NCI-H748 treated with DMSO at 0.1 percent for 48 hours (cell line): ENCODE measurements around the gene PRDM16.

Experiments
- DNase-seq: peaks from one replicate; lab custom pipeline; 2025; lab: John Stamatoyannopoulos, UW

PRDM16 gene

DNA sequence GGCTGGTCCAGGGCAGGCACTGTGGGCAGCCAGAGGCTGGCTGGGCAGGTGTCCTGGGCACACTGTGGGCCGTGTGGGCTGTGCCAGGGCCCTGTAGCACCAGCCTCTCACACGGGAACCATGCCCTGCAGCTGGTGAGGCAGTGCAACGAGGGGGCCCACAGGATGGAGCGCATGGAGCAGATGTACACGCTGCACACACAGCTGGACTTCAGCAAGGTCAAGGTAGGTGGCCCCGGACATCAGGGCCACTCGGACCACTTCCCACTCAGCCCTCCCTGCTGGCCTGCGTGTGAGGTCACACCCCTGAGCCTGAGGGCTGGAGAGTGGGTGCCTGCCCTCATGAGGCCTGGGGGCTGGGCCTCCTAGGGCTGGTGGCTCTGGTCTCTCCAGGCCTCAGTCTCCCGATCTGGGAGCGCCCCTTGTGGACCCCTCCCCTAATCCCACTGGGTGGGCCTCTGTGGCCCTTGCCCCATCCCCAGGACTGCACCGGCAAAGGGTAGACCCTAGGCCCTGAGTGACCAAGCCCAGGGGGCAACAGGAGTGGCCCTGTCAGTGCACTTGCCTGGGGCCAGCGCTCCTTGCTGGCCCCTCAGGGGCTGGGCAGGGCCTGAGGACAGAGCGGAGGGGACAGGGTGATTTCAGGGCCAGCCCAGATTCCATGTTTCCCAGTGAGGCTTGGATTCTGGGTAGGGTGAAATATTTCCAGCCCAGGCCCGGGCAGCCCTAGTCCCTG, 407.0 kb downstream of the PRDM16 start:
- DNase-seq, result no peak

DNA sequence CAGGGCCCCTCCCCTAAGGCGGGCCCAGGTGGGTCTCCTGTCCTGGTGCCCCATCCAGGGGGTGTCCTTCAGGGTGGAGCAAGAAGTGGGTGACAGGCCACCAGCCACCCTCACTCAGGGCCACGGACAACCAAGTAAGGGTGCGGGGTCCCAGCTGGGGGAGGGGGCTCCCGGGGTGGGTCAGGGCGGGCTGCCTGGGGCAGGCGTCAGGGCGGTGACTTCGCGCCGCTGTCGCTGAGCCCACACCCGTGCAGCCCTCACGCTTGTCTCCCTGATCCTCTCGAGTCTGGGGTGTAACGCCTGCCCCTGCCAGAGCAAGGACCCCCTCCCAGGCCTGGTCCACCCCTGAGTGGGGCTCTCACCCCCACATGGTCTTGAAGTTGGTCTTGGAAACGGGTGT, 407.7 kb downstream of the PRDM16 start:
- no peak for DNase-seq

DNA sequence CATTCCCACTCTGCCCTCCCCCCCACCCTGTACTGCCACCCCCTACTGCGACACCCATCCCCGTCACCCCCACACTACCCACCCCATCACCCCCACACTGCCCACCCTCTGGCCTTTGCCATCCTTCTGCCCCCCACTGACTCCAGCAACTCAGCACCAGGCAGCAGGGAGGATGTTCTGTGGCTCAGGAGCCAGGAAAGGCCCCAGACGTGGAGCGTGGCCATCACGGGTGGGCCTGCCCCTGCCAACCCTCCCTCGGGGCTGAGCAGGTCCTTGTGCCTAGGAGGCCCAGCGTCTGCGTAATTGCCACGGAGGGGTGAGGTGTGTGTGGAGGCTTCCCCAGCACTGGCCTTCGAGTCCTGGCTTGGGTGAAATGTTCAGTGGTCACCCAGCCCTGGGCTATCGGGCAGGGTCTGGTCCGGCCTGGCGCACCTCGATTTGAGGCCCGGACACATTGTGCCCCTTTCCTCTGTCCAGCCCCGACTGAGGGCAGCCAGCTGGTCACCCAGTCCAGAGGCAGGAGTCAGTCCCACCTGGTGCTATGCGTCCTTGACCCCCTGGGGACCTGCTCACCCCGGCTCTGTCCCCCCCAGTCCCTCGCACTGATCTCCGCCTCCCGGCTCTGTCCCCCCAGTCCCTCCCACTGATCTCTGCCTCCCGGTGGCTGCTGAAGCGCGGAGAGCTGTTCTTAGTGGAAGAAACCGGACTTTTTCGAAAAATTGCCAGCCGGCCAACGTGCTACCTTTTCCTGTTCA, 408.4 kb downstream of the PRDM16 start:
- DNase-seq, result no peak

DNA sequence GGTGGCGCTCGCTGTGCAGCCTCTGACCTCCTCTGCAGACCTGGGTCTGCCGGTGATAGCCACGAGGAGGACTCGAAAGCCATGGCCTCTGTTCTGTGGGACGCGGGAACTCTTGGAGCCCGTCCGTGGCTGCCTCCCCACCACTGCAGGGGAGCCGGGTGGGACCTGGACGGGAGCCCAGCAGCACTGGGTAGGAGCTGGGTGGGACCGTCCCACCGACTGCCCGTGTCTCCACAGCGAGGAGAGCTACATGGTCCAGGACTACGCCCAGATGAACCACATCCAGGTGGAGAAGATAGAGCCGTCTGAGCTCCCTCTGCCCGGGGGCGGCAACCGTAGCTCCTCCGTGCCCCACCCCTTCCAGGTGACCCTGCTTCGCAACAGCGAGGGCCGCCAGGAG, 409.2 kb downstream of the PRDM16 start:
- no peak for DNase-seq

DNA sequence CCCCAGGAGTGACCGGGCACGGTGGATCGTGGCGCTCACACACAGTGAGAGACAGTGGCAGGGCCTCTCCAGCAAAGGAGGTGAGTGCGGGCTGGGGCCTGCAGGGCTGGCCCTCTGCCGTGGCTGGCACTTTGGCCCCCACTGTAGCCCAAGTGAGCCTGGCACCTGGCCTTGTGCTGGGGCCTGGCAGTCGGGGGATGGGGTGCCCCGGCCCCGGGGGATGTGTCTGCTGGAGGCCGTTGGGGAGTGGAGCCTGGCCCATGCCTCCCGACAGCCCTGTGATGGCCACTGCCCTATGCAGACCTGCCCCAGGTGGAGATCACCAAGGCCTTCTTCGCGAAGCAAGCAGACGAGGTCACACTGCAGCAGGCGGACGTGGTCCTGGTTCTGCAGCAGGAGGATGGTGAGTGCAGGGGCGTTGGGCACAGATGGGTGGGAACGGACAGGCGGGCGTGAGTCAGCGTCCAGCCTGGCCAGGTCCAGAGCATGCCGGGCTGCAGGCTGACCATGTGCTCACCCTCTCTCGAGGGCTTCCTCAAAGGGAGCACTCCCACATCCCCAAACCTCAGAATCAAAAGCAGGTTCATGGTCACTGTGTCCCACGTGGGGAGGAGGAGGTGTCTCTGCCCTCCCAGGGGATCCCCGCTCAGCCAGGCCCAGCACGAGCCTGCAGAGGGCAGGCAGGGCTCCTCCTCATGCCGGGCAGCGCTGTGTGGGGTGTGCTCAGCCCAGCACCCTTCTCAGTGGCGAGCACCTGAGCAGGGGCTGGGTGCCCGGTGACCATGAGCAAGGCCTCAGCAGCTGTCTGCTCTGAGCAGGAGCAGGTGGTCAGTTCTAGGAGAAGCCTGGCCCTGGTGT, 410.7 kb downstream of the PRDM16 start:
- DNase-seq, result no peak

DNA sequence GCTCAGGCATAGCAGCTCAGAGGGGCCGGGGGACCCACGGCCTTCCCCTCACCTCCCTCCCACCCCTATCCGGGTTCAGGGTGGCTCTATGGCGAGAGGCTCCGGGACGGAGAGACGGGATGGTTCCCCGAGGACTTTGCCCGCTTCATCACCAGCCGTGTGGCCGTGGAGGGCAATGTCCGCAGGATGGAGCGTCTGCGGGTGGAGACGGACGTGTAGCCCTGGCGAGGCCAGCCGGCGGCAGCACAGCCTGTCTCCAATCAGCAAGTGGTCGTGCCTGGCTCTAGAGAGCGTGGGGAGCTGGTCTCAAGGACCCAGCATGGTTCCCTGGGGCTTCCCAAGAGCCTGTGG, 411.3 kb downstream of the PRDM16 start:
- DNase-seq, result no peak

DNA sequence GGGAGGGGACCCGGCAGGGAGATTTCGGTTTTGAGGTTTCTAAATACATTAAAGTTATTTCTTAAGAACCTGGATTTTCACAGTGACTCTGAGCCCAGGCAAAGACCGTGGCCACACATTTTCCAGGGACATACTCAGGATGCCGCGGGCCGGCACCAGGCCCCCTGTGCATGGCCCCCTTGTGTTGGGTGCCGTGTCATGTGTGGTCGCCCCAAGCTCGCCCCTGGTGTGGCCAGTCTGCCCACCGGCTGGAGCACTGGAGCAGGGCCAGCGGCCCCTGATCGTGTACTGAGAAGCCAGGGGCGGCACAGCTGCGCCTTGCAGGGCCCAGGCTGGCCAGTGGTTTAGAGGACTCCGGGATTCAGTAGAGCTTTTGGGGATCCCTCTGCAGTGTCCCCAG, 412.0 kb downstream of the PRDM16 start:
- no peak for DNase-seq

DNA sequence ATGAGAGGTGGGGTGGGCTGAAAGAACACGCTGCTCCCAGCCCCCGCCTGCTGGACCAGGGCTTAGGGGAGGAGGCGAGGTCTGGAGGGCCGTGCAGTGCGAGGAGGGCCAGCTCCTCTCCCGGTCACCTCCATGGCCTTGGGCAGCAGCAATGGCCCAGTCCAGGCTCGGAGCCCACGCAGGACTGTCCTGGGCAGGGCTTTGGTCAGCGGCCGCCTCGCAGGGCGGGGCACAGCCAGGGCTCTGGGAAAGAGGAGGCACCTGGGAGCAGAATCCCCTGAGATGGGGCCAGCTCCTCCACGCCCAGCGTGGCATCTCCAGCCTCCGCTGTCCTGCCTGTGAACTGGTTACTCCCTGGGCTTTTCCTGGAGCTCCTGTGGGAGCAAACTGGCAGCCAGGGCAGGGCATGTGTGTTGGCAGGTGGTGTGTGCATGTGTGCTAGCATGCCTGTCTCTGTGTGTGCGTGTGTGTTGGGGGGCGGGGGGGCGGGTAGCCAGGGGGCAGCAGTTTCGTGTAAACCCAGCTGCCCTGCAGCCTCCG, 412.9 kb downstream of the PRDM16 start:
- no peak for DNase-seq

DNA sequence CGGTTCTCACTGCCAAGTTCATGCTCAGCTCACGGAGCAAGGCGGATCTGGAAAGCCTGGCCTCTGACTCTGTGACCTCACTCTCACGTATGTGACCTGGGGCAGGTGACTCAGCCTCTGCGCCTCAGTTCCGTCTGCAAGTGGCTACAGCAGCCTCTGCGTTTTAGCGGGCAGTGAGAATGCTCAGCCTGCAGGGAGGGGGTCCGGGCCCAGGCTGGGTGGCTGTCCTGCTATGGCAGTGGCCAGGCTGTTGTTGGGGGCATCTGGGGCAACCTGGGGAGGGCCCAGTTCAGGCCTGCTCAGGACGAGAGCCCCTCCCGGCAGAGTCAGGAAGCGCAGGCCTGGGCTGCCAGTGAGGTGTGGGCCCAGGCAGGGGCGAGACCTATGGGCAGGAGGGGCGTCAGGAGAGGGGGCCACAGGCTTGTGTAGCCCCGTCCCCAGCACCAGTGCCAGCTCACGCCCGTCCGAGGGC, 413.4 kb downstream of the PRDM16 start:
- no peak for DNase-seq

DNA sequence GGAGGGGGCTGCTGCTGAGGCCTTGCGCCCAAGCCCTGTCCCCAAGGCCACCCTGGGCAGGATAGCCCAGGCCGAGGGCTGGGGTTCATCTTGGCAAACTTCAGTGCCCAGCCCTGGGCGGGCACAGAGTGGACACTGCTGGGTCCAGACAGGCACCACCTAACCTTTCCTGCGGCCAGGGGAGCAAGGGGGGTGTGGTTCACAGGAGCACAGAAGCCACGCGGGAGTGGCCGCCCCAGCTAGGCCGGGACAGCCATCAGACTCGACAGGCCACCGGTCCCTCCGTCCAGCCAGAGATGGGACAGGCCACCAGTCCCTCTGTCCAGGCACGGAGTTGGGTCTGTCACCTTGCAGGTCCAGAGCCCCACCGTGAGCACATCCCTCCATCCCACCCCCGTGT, 414.4 kb downstream of the PRDM16 start:
- DNase-seq, result no peak

DNA sequence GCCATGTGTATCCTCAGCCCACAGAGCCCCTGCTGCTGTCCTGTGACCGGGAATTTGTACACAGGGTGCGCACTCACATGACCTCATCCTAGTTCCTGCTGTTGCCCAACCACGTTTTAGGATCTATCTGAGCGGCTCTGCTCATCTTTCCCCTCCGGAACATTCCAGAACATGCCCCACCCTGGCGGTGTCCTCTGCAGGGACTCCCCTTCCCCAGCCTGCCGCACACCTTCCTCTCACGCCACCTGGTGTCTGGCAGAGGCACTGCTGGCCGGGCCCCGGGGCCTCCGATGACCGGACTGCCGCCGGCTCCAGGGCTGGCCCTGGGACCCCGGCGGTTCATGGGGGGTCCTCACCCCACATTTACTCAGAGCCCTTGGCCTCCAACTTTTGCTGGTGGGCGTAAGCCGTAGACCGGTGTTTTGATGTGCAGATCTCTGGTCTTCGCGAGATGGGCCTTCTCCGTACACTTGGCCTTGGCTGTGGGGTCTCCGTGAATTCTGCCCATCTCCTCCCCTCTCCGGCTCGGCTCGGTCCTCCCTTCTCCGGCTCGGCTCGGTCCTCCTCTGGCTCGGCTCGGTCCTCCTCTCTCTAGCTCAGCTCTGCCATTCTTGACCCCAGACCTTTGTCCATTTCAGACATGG, 414.9 kb downstream of the PRDM16 start:
- no peak for DNase-seq

DNA sequence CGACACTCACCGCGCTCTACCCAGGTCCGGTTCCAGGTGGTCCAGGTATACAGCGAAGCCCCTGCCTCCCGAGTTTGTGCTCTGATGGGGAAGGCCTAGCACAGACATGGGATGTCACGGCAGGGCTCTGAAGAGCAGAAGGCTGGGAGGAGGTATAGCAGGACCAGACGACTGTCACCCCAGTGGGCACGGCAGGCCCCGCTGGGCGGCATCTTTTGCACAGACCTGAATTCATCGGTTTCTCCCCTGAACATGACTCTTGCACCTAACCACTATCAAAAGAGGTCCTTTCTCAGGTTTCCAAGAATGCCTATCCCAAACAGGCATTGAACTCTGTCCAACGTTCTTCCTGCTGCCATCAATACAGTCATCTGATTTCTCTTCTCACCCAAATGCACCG, 416.0 kb downstream of the PRDM16 start:
- DNase-seq, result no peak
